WTC11 (cell line): ENCODE measurements around the gene TPM3. TPM values are rescaled to one million over a fixed set of nuclear protein-coding genes. Genes with fewer than 3 reads are reported as not detected.

Experiments used
- ATAC-seq: fragments of 200-7000 bp; cut with Tn5 transposase; 2 replicates; pipeline ENCODE4 v1.10.0; 2021; ENCODE audit warnings: mild to moderate bottlenecking, moderate library complexity
- CTCF ChIA-PET: fragments of 300-600 bp; sonication (Branson Sonifier 250); formaldehyde crosslinking; loops from one replicate; lab custom pipeline; 2021; ENCODE audit warnings: antibody characterized with exemption; lab: Charles Lee
- POLR2A ChIA-PET: fragments of 350-600 bp; sonication (Branson Sonifier 250); formaldehyde crosslinking; loops from one replicate; lab custom pipeline; 2021; ENCODE audit warnings: antibody characterized with exemption; lab: Charles Lee
- DNase-seq: peaks from one replicate; pipeline ENCODE4 v3.0.0; 2021; ENCODE audit warnings: low spot score
- H3K27ac Mint-ChIP-seq: 2 replicates; pipeline ENCODE4 v1.8.0; 2021; ENCODE audit warnings: mixed read lengths
- H3K27me3 Mint-ChIP-seq: 2 replicates; pipeline ENCODE4 v1.8.0; 2021; ENCODE audit warnings: low read depth, mild to moderate bottlenecking, moderate library complexity, mixed read lengths
- H3K36me3 Mint-ChIP-seq: 2 replicates; pipeline ENCODE4 v1.8.0; 2021; ENCODE audit warnings: mixed read lengths
- H3K4me1 Mint-ChIP-seq: 2 replicates; pipeline ENCODE4 v1.8.0; 2022; ENCODE audit warnings: mixed read lengths
- H3K4me3 Mint-ChIP-seq: 2 replicates; pipeline ENCODE4 v1.8.0; 2021; ENCODE audit warnings: mild to moderate bottlenecking, moderate library complexity, mixed read lengths
- H3K9me3 Mint-ChIP-seq: 2 replicates; pipeline ENCODE4 v1.8.0; 2021; ENCODE audit warnings: mixed read lengths
- CREM ChIP-seq: sonication (generic); formaldehyde crosslinking; IDR thresholded peaks from 2 replicates; pipeline ENCODE4 v1.8.1; 2022; ENCODE audit warnings: mild to moderate bottlenecking, missing genetic modification reagents, moderate library complexity
- ETV6 ChIP-seq: sonication (generic); formaldehyde crosslinking; IDR thresholded peaks from 2 replicates; pipeline ENCODE4 v1.8.1; 2022; ENCODE audit warnings: mild to moderate bottlenecking, missing genetic modification reagents
- FOXJ3 ChIP-seq: sonication (generic); formaldehyde crosslinking; IDR thresholded peaks from 2 replicates; pipeline ENCODE4 v1.9.0; 2021; ENCODE audit warnings: missing genetic modification reagents, mild to moderate bottlenecking, borderline replicate concordance
- FOXK1 ChIP-seq: sonication (generic); formaldehyde crosslinking; IDR thresholded peaks from 2 replicates; pipeline ENCODE4 v1.8.0; 2022; ENCODE audit warnings: mild to moderate bottlenecking, moderate library complexity, missing genetic modification reagents
- GRHL2 ChIP-seq: fragments of 250-450 bp; sonication (Bioruptor Pico); IDR thresholded peaks from 2 replicates; pipeline ENCODE4 v1.8.0; 2022; ENCODE audit warnings: mild to moderate bottlenecking, moderate library complexity; ENCODE audit not compliant: insufficient replicate concordance, severe bottlenecking
- GTF2I ChIP-seq: fragments of 250-450 bp; sonication (Bioruptor Pico); conservative IDR thresholded peaks from 2 replicates; pipeline ENCODE4 v1.4.0; 2021; ENCODE audit warnings: mild to moderate bottlenecking
- KAT7 ChIP-seq: sonication (generic); formaldehyde crosslinking; IDR thresholded peaks from 2 replicates; pipeline ENCODE4 v1.8.1; 2023; ENCODE audit warnings: missing genetic modification reagents, mild to moderate bottlenecking, borderline replicate concordance
- NFYB ChIP-seq: sonication (generic); formaldehyde crosslinking; conservative IDR thresholded peaks from 2 replicates; pipeline ENCODE4 v1.8.0; 2022; ENCODE audit warnings: low read depth, missing genetic modification reagents
- NR1H2 ChIP-seq: sonication (generic); formaldehyde crosslinking; IDR thresholded peaks from 2 replicates; pipeline ENCODE4 v1.9.0; 2021; ENCODE audit warnings: mild to moderate bottlenecking, moderate library complexity, missing genetic modification reagents
- NR3C1 ChIP-seq: sonication (generic); formaldehyde crosslinking; conservative IDR thresholded peaks from 2 replicates; pipeline ENCODE4 v1.8.1; 2023; ENCODE audit warnings: low read depth, mild to moderate bottlenecking, missing genetic modification reagents
- OVOL2 ChIP-seq: fragments of 250-450 bp; sonication (Bioruptor Pico); IDR thresholded peaks from 2 replicates; pipeline ENCODE4 v1.9.0; 2021; ENCODE audit warnings: mild to moderate bottlenecking, borderline replicate concordance
- PRDM15 ChIP-seq: sonication (generic); formaldehyde crosslinking; IDR thresholded peaks from 2 replicates; pipeline ENCODE4 v1.8.0; 2022; ENCODE audit warnings: missing genetic modification reagents
- RORB ChIP-seq: fragments of 250-450 bp; sonication (Bioruptor Pico); IDR thresholded peaks from 2 replicates; pipeline ENCODE4 v1.9.0; 2021; ENCODE audit warnings: mild to moderate bottlenecking
- TCF7 ChIP-seq: sonication (generic); formaldehyde crosslinking; IDR thresholded peaks from 2 replicates; pipeline ENCODE4 v1.8.0; 2022; ENCODE audit warnings: mild to moderate bottlenecking, low read depth, missing genetic modification reagents, moderate library complexity
- TEAD1 ChIP-seq: sonication (generic); formaldehyde crosslinking; IDR thresholded peaks from 2 replicates; pipeline ENCODE4 v1.8.0; 2022; ENCODE audit warnings: mild to moderate bottlenecking, missing genetic modification reagents
- TP53 ChIP-seq: sonication (generic); formaldehyde crosslinking; IDR thresholded peaks from 2 replicates; pipeline ENCODE4 v1.8.1; 2023; ENCODE audit warnings: mild to moderate bottlenecking, missing genetic modification reagents
- ZMAT4 ChIP-seq: fragments of 250-450 bp; sonication (Bioruptor Pico); IDR thresholded peaks from 2 replicates; pipeline ENCODE4 v1.9.0; 2021; ENCODE audit warnings: mild to moderate bottlenecking
- ZNF232 ChIP-seq: sonication (generic); formaldehyde crosslinking; IDR thresholded peaks from 2 replicates; pipeline ENCODE4 v1.8.0; 2022; ENCODE audit warnings: mild to moderate bottlenecking, missing genetic modification reagents
- ZNF396 ChIP-seq: fragments of 250-450 bp; sonication (Bioruptor Pico); IDR thresholded peaks from 2 replicates; pipeline ENCODE4 v1.8.0; 2021; ENCODE audit warnings: mild to moderate bottlenecking, moderate library complexity, borderline replicate concordance
- total RNA-seq: library from RNA; stranded (reverse); gene quantifications from 3 replicates; pipeline ENCODE4 v1.2.3, GENCODE V29; 2021
- TF ChIP-seq, protein P1 (sequence below): sonication (generic); formaldehyde crosslinking; IDR thresholded peaks from 2 replicates; pipeline ENCODE4 v1.8.1; 2023; ENCODE audit warnings: mild to moderate bottlenecking, missing genetic modification reagents
- TF ChIP-seq, protein P2 (sequence below): fragments of 250-450 bp; sonication (Bioruptor Pico); IDR thresholded peaks from 2 replicates; pipeline ENCODE4 v1.9.0; 2021; ENCODE audit warnings: moderate library complexity, mild to moderate bottlenecking, inconsistent platforms, borderline replicate concordance
- TF ChIP-seq, protein P3 (sequence below): sonication (generic); formaldehyde crosslinking; conservative IDR thresholded peaks from 2 replicates; pipeline ENCODE4 v1.8.1; 2022; ENCODE audit warnings: mild to moderate bottlenecking, missing genetic modification reagents
- TF ChIP-seq, protein P4 (sequence below): sonication (generic); formaldehyde crosslinking; IDR thresholded peaks from 2 replicates; pipeline ENCODE4 v1.8.1; 2023; ENCODE audit warnings: mild to moderate bottlenecking, missing genetic modification reagents, moderate library complexity
- TF ChIP-seq, protein P5 (sequence below): fragments of 200-600 bp; IDR thresholded peaks from 2 replicates; pipeline ENCODE4 v1.8.0; 2022; ENCODE audit warnings: antibody characterized with exemption
- TF ChIP-seq, protein P6 (sequence below): sonication (generic); formaldehyde crosslinking; IDR thresholded peaks from 2 replicates; pipeline ENCODE4 v1.8.1; 2022; ENCODE audit warnings: missing genetic modification reagents, borderline replicate concordance

The TPM3 gene
- total RNA-seq, 1 experiment from 2014 or later, result 614 TPM

GRCh38 chr1:154141240-154141639, 50.7 kb downstream of the TPM3 start:
- TF ChIP-seq ETV6 (CRISPR knock-in tag) (no peak), FOXJ3 (CRISPR knock-in tag) (no peak), KAT7 (no peak), OVOL2 (CRISPR knock-in tag) (no peak), NFYB (CRISPR knock-in tag) (no peak), CREM (CRISPR knock-in tag) (no peak), NR3C1 (CRISPR knock-in tag) (no peak), ZNF232 (CRISPR knock-in tag) (no peak), GTF2I (CRISPR knock-in tag) (no peak), FOXK1 (no peak), ZNF396 (no peak)
- TF ChIP-seq, protein P1, sequence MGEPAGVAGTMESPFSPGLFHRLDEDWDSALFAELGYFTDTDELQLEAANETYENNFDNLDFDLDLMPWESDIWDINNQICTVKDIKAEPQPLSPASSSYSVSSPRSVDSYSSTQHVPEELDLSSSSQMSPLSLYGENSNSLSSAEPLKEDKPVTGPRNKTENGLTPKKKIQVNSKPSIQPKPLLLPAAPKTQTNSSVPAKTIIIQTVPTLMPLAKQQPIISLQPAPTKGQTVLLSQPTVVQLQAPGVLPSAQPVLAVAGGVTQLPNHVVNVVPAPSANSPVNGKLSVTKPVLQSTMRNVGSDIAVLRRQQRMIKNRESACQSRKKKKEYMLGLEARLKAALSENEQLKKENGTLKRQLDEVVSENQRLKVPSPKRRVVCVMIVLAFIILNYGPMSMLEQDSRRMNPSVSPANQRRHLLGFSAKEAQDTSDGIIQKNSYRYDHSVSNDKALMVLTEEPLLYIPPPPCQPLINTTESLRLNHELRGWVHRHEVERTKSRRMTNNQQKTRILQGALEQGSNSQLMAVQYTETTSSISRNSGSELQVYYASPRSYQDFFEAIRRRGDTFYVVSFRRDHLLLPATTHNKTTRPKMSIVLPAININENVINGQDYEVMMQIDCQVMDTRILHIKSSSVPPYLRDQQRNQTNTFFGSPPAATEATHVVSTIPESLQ (CRISPR knock-in tag), result no peak
- TF ChIP-seq, protein P2, sequence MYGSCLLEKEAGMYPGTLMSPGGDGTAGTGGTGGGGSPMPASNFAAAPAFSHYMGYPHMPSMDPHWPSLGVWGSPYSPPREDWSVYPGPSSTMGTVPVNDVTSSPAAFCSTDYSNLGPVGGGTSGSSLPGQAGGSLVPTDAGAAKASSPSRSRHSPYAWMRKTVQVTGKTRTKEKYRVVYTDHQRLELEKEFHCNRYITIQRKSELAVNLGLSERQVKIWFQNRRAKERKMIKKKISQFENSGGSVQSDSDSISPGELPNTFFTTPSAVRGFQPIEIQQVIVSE (CRISPR knock-in tag), result no peak
- TF ChIP-seq, protein P3, sequence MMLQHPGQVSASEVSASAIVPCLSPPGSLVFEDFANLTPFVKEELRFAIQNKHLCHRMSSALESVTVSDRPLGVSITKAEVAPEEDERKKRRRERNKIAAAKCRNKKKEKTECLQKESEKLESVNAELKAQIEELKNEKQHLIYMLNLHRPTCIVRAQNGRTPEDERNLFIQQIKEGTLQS (CRISPR knock-in tag), result no peak
- TF ChIP-seq, protein P4, sequence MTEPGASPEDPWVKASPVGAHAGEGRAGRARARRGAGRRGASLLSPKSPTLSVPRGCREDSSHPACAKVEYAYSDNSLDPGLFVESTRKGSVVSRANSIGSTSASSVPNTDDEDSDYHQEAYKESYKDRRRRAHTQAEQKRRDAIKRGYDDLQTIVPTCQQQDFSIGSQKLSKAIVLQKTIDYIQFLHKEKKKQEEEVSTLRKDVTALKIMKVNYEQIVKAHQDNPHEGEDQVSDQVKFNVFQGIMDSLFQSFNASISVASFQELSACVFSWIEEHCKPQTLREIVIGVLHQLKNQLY (CRISPR knock-in tag), result no peak
- no peak overlapping the region for H3K4me3 Mint-ChIP-seq
- no peaks in the 10 kb centered on the region for H3K27me3 Mint-ChIP-seq
- ChIA-PET POLR2A (no interaction called here), CTCF (no interaction called here)
- no peaks in the 10 kb centered on the region for H3K36me3 Mint-ChIP-seq
- H3K4me1 Mint-ChIP-seq, result no peaks in the 10 kb centered on the region
- DNase-seq (no peak), ATAC-seq (no peak)
- no peaks in the 10 kb centered on the region for H3K9me3 Mint-ChIP-seq
- no peak overlapping the region for H3K27ac Mint-ChIP-seq

DNA sequence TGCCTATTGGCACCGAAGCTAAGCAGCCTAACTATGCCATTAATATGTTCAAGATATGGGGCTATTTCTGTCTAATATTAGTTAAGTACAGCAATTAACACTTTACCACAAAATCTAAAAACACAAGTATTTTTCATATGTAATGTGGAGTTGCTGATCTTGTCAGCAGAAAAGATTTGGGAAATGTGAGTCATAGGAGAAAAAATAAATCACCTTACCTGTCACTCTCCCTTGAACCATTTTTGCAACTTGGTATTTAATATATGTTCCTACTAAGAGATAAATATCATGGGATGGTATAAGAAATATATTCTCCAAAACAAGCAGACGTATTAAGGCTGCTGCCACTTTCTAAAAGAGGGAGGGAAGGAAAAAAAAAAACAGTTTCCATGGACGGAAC, 54.0 kb downstream of the TPM3 start:
- ChIA-PET POLR2A (no interaction called here), CTCF (interaction anchor here (1.7 to 1.9 kb wide), 2 partner anchors 8 to 16 kb away, joined by 4 to 12 read pairs; no protein-coding TSS in a partner anchor)
- ATAC-seq (no peak), DNase-seq (no peak)
- H3K9me3 Mint-ChIP-seq, result no peaks in the 10 kb centered on the region
- no peak overlapping the region for H3K27ac Mint-ChIP-seq
- H3K36me3 Mint-ChIP-seq, result no peaks in the 10 kb centered on the region
- H3K4me1 Mint-ChIP-seq, result no peaks in the 10 kb centered on the region
- no peaks in the 10 kb centered on the region for H3K27me3 Mint-ChIP-seq
- H3K4me3 Mint-ChIP-seq, result no peak overlapping the region
- TF ChIP-seq RORB (CRISPR knock-in tag) (no peak), GRHL2 (no peak), TEAD1 (CRISPR knock-in tag) (no peak), TCF7 (CRISPR knock-in tag) (no peak), CREM (CRISPR knock-in tag) (no peak), TP53 (no peak), ZNF232 (CRISPR knock-in tag) (no peak), ZMAT4 (no peak), ZNF396 (no peak), KAT7 (no peak), PRDM15 (CRISPR knock-in tag) (no peak), NR3C1 (CRISPR knock-in tag) (no peak), NR1H2 (no peak)
- TF ChIP-seq, protein P5, sequence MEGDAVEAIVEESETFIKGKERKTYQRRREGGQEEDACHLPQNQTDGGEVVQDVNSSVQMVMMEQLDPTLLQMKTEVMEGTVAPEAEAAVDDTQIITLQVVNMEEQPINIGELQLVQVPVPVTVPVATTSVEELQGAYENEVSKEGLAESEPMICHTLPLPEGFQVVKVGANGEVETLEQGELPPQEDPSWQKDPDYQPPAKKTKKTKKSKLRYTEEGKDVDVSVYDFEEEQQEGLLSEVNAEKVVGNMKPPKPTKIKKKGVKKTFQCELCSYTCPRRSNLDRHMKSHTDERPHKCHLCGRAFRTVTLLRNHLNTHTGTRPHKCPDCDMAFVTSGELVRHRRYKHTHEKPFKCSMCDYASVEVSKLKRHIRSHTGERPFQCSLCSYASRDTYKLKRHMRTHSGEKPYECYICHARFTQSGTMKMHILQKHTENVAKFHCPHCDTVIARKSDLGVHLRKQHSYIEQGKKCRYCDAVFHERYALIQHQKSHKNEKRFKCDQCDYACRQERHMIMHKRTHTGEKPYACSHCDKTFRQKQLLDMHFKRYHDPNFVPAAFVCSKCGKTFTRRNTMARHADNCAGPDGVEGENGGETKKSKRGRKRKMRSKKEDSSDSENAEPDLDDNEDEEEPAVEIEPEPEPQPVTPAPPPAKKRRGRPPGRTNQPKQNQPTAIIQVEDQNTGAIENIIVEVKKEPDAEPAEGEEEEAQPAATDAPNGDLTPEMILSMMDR, result no peak
- TF ChIP-seq, protein P6, sequence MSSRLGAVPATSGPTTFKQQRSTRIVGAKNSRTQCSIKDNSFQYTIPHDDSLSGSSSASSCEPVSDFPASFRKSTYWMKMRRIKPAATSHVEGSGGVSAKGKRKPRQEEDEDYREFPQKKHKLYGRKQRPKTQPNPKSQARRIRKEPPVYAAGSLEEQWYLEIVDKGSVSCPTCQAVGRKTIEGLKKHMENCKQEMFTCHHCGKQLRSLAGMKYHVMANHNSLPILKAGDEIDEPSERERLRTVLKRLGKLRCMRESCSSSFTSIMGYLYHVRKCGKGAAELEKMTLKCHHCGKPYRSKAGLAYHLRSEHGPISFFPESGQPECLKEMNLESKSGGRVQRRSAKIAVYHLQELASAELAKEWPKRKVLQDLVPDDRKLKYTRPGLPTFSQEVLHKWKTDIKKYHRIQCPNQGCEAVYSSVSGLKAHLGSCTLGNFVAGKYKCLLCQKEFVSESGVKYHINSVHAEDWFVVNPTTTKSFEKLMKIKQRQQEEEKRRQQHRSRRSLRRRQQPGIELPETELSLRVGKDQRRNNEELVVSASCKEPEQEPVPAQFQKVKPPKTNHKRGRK (CRISPR knock-in tag), result no peak
